Tracheal epithelial cell (primary cell): Measurements from ENCODE around the gene BRPF3. TPM values are rescaled to one million over a fixed set of nuclear protein-coding genes. Genes with fewer than 3 reads are reported as not detected.

Experiments used
- total RNA-seq: library from RNA; depleted of rRNA; stranded (reverse); fragments of >200 nt; gene quantifications from 2 replicates; pipeline ENCODE4 v1.2.1, GENCODE V29; 2014

The BRPF3 gene
- 3.8 and 4.1 TPM in 2 replicates for total RNA-seq

GRCh38 chr6:36196113-36196879 is at the start of gene BRPF3:
Gene BRPF3, plus strand, starts transcription at chr6:36196744. Its CDS starts 3,579 bp downstream, at chr6:36200323.

DNA sequence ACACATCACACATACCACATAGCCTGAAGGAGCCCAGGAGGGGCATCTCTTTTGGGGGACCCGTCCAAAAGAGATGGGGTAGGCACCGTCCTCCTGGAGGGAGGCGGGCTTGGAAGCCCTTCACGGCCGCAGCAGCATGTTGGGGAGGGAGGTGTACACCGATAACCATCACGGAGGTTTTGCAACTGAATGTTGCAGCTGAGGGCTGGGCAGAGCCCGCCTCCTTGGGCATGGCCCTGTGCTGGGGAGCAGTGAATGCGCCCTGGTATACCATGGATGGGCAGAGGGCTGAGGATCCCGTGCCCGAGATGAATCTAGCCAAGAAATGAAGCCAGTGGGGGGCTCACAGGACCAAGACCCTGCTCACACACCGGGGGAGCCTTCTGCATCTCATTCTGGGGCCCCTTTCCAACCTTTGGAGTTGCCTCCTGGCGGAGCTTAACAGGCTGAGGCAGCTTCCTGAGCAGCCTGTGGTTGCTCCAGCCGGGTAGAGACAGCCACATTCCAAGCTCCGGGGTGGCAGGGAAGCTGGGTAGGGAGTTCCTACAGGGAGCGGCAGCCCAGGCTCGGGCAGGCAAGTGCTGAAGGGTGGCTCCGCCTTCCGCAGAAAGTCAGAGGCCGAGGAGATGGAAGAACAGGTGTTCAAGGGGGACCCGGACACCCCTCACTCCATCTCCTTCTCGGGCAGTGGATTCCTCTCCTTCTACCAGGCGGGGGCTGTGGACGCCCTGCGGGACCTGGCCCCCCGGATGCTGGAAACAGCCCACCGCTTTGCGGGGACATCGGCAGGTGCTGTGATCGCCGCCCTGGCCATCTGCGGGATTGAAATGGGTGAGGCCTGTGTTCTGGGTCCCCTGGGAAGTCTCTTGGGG is 73.5 kb downstream of the BRPF3 start, which contains the start of gene PNPLA1:
TSS of gene PNPLA1 (plus strand) at position 227 of the 872 bp plus-strand sequence. CDS start at position 627, 400 bp downstream.

Other genes starting within 250 kb of the BRPF3 start
- gene SLC26A8, start 172.1 kb upstream of the BRPF3 start, total RNA-seq = not detected in 2 replicates
- gene MAPK14, start 168.9 kb upstream of the BRPF3 start, total RNA-seq = 42.2 and 54.6 TPM in 2 replicates
- 40.3 and 44.3 TPM in 2 replicates for gene MAPK13, start 66.2 kb upstream of the BRPF3 start, total RNA-seq
- gene PNPLA1, start 73.3 kb downstream of the BRPF3 start, total RNA-seq = not detected in 2 replicates
- 0.24 TPM in 1 of 2 replicates, not detected in the other for gene BNIP5, start 140.1 kb downstream of the BRPF3 start, total RNA-seq
- 0.24 TPM in 1 of 2 replicates, not detected in the other for gene ETV7, start 190.9 kb downstream of the BRPF3 start, total RNA-seq
- gene PXT1, start 246.1 kb downstream of the BRPF3 start, total RNA-seq = not detected in 2 replicates
- gene KCTD20, start 246.3 kb downstream of the BRPF3 start, total RNA-seq = 30.9 and 34.5 TPM in 2 replicates